Calu3 (cell line): ENCODE results near the gene TNC. TPM values are rescaled to one million over a fixed set of nuclear protein-coding genes. Genes with fewer than 3 reads are reported as not detected.

Source experiments
- BruUV-seq: library from RNA; stranded (reverse); fragments of 400-500 nt; replicated peaks from 2 replicates; lab custom pipeline; 2021; lab: Mats Ljungman, UMichigan
- CTCF ChIA-PET: fragments of 300-600 bp; sonication (Branson Sonifier 250); formaldehyde crosslinking; loops from one replicate; lab custom pipeline; 2022; ENCODE audit warnings: antibody characterized with exemption; lab: Charles Lee
- DNase-seq: peaks from one replicate; pipeline ENCODE4 v3.0.0; 2022
- H3K27ac Mint-ChIP-seq: one replicate; pipeline ENCODE4 v1.8.0; 2022; ENCODE audit warnings: mixed read lengths; ENCODE audit not compliant: unreplicated experiment
- H3K27me3 Mint-ChIP-seq: one replicate; pipeline ENCODE4 v1.8.0; 2022; ENCODE audit warnings: mixed read lengths; ENCODE audit not compliant: unreplicated experiment
- H3K36me3 Mint-ChIP-seq: one replicate; pipeline ENCODE4 v1.8.0; 2022; ENCODE audit warnings: mild to moderate bottlenecking, moderate library complexity, mixed read lengths; ENCODE audit not compliant: insufficient read depth, unreplicated experiment
- H3K4me1 Mint-ChIP-seq: one replicate; pipeline ENCODE4 v1.8.0; 2022; ENCODE audit warnings: mild to moderate bottlenecking, low read depth, mixed read lengths; ENCODE audit not compliant: unreplicated experiment
- H3K4me3 Mint-ChIP-seq: one replicate; pipeline ENCODE4 v1.8.0; 2022; ENCODE audit warnings: mild to moderate bottlenecking, low read depth, moderate library complexity, mixed read lengths; ENCODE audit not compliant: unreplicated experiment
- H3K9me3 Mint-ChIP-seq: one replicate; pipeline ENCODE4 v1.8.0; 2022; ENCODE audit warnings: low read depth, mixed read lengths; ENCODE audit not compliant: unreplicated experiment
- intact Hi-C: fragments of 100-400 bp; cut with micrococcal nuclease; formaldehyde crosslinking; loops from one replicate; pipeline ENCODE4 v1.10.0; 2022; ENCODE audit not compliant: unreplicated experiment
- total RNA-seq: library from RNA; stranded (reverse); gene quantifications from 2 replicates; pipeline ENCODE4 v1.2.3, GENCODE V29; 2022
- TF ChIP-seq, protein P1 (sequence below): fragments of 200-600 bp; IDR thresholded peaks from one replicate; pipeline ENCODE4 v1.8.0; 2022; ENCODE audit warnings: antibody characterized with exemption; ENCODE audit not compliant: unreplicated experiment

Gene TNC
- total RNA-seq, 1 experiment from 2014 or later, result 1.0 TPM

DNA sequence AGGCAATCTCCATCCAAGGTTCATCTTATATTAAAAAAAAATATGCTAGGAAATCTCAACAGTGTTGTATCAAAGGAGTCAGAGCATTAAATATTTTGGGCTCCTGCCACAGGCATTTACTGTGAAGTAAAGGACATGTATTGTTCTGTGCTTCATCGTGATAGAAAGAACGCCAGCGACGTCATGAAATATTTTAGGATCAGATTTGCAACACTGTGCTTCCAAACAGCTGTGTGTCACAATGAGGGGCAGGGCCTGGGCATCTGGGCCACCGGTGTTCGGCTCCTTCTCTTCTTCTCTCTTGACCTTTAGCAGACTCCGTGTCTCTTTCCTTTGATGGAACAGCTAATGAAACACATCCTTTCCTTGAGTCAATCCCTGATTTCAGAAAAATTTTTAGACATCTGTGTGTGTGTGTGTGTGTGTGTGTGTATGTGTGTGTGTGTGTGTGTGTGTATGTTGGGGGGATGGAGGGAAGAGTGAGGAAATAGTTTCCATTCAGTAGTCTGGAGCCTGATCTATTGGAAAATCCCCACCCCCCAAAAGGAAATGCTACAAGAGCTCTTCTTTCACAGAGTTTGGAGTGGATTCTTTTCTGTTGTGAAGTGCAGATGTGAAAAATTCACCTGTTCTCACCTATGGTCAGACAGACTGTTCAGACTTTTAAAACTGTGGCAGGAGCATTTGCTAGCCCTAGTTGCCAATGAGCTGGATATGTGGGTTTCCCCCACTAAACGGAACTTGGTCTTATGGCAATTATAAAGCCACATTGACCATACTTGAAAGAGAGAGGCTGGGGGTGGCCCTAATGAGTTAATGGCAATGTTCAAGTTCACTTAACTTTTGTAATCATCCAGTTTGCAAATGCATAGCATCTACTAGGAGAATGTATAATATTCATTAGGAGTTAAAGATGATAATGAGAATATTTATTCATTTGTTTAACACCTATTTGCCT is 18.1 kb upstream of the TNC start:
- peaks cover 52% of the 10 kb centered on the region for H3K27me3 Mint-ChIP-seq
- H3K9me3 Mint-ChIP-seq, result no peaks in the 10 kb centered on the region
- no peaks in the 10 kb centered on the region for H3K36me3 Mint-ChIP-seq
- H3K4me3 Mint-ChIP-seq, result no peak overlapping the region
- TF ChIP-seq, protein P1, sequence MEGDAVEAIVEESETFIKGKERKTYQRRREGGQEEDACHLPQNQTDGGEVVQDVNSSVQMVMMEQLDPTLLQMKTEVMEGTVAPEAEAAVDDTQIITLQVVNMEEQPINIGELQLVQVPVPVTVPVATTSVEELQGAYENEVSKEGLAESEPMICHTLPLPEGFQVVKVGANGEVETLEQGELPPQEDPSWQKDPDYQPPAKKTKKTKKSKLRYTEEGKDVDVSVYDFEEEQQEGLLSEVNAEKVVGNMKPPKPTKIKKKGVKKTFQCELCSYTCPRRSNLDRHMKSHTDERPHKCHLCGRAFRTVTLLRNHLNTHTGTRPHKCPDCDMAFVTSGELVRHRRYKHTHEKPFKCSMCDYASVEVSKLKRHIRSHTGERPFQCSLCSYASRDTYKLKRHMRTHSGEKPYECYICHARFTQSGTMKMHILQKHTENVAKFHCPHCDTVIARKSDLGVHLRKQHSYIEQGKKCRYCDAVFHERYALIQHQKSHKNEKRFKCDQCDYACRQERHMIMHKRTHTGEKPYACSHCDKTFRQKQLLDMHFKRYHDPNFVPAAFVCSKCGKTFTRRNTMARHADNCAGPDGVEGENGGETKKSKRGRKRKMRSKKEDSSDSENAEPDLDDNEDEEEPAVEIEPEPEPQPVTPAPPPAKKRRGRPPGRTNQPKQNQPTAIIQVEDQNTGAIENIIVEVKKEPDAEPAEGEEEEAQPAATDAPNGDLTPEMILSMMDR, result no peak
- BruUV-seq, result no TSS peak
- H3K4me1 Mint-ChIP-seq, result no peaks in the 10 kb centered on the region
- no peak overlapping the region for H3K27ac Mint-ChIP-seq
- intact Hi-C loops, result no loop called here
- CTCF ChIA-PET, result interaction anchor here (0.6 to 1.2 kb wide), 3 partner anchors 17 to 121 kb away, joined by 3 read pairs; no protein-coding TSS in a partner anchor
- no peak for DNase-seq

DNA sequence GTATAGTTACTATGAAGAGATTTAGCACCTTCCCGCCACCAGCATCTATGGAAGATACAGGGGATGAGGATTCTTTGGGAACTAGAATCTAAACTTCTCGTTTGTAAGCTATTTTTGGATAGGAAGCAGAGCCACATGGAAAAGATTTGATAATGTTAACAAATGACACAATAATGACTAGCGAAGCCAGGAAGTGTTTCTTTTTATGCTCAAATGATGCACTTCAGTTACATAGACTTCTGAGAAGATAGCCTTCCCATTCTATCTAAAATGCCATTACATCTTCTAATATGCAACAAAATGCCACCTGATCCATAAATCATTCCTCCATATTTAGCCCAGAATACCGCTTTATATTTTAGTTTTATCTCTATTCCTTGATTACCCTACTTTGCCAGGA is 17.0 kb upstream of the TNC start:
- intact Hi-C loops, result no loop called here
- H3K9me3 Mint-ChIP-seq, result no peaks in the 10 kb centered on the region
- CTCF ChIA-PET, result no interaction called here
- H3K27ac Mint-ChIP-seq, result no peak overlapping the region
- H3K4me1 Mint-ChIP-seq, result no peaks in the 10 kb centered on the region
- peaks cover 48% of the 10 kb centered on the region for H3K27me3 Mint-ChIP-seq
- TF ChIP-seq, protein P1, result no peak
- no peak for DNase-seq
- no peaks in the 10 kb centered on the region for H3K36me3 Mint-ChIP-seq
- no peak overlapping the region for H3K4me3 Mint-ChIP-seq
- BruUV-seq, result no TSS peak

DNA sequence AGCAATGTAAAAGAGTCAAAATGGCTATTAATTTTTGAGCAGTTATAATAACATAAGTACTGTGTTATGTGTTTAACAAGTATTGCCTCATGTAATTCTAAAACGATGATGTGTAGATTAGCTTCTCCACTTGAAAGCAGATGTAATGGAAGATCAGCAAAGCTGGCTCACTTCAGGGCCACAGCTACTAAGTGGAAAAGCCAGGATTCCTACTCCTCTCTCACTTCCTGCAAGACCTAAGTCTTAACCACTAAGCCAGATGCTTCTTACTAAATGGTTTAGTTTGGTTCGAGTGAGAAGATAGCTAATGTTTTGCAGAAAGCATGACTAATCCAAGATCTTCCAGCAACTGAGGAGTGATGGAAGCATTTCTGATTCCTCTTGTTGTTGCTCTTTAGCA is 15.7 kb upstream of the TNC start:
- Mint-ChIP-seq H3K9me3 (no peaks in the 10 kb centered on the region), H3K4me1 (no peaks in the 10 kb centered on the region), H3K4me3 (no peak overlapping the region), H3K27ac (no peak overlapping the region), H3K27me3 (peaks cover 60% of the 10 kb centered on the region), H3K36me3 (no peaks in the 10 kb centered on the region)
- CTCF ChIA-PET, result no interaction called here
- no TSS peak for BruUV-seq
- no peak for DNase-seq
- intact Hi-C loops, result no loop called here
- TF ChIP-seq, protein P1, result no peak

DNA sequence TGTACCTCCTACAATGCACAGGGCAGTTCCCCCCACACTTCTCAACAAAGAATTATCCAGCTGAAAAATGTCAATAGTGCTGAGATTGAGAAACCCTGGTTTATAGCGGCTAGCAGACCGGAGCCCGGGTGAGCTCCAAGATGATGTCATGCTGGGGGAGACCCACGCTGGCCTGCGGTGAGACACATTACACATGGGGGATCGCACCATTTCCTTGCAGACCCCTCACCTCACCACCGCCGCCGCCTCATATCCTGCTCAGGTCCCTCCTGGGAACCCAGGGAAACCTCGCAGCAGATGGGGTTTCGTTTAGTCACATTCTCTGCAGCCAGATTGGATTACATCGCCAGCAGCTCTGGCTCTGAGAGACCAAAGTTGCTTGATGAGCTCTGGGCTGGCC is 14.7 kb upstream of the TNC start:
- Mint-ChIP-seq H3K9me3 (peaks cover 2% of the 10 kb centered on the region), H3K27ac (no peak overlapping the region), H3K36me3 (no peaks in the 10 kb centered on the region), H3K4me3 (no peak overlapping the region), H3K27me3 (peaks cover 57% of the 10 kb centered on the region), H3K4me1 (no peaks in the 10 kb centered on the region)
- TF ChIP-seq, protein P1, result no peak
- CTCF ChIA-PET, result interaction anchor here (0.7 kb wide), 1 partner anchor 14 kb away, joined by 3 read pairs; the partner anchor contains the start of gene TNC
- BruUV-seq, result no TSS peak
- no peak for DNase-seq
- intact Hi-C loops, result no loop called here
